GM13976 (cell line): ENCODE data around the gene ZDHHC1.
A peak's percentile ranks its signal among the peaks of the same experiment; 100 is the strongest.

Experiments
- DNase-seq: peaks from one replicate; pipeline ENCODE4 v3.0.0; 2012; ENCODE audit warnings: low spot score
- CTCF ChIP-seq: IDR thresholded peaks from 2 replicates; pipeline ENCODE4 v1.5.1; 2012; ENCODE audit warnings: borderline replicate concordance, mild to moderate bottlenecking; ENCODE audit not compliant: insufficient read depth; ENCODE audit errors: extremely low read depth, missing control alignments, control extremely low read depth
- in situ Hi-C: fragments of 300-500 bp; cut with MboI; formaldehyde crosslinking; loops from one replicate; pipeline ENCODE4 v1.12.0; 2022; ENCODE audit warnings: low sequenced_read_pairs, mixed read lengths, inconsistent platforms; ENCODE audit not compliant: unreplicated experiment

Gene ZDHHC1

GRCh38 chr16:67431775-67432505 is 15.7 kb upstream of the ZDHHC1 start:
- in situ Hi-C loops: no loop called here
- DNase-seq: no peak
- no peak for TF ChIP-seq CTCF

DNA sequence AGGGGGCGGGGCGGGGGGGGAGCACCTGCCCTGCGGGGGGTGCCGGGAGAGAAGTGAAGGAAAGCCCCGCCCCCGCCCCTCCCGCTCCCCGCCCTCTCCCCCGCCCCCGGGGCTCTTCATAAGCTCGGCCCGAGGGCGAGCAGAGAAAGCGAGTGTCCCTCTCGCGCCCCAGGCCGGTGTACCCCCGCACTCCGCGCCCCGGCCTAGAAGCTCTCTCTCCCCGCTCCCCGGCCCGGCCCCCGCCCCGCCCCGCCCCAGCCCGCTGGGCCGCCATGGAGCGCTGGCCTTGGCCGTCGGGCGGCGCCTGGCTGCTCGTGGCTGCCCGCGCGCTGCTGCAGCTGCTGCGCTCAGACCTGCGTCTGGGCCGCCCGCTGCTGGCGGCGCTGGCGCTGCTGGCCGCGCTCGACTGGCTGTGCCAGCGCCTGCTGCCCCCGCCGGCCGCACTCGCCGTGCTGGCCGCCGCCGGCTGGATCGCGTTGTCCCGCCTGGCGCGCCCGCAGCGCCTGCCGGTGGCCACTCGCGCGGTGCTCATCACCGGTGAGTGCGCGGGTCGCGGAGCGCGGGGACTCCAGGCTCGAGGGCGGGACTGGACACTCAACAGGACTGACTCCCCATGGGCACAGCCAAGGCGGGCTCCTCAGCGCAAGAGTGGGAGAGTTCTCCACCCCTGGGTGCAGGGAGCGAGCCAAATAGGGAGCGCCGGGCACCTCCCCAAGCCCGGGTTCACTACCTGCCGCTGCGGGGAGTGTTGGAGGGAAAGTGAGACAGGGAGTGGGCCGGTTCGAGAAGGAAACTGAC is 14.9 kb upstream of the ZDHHC1 start, which contains the start of gene HSD11B2:
Gene HSD11B2 (plus strand): TSS at position 145 of the 798 bp plus-strand sequence. CDS start 128 bp downstream, at position 273.
- TF ChIP-seq CTCF: no peak
- peak; percentile 71 for DNase-seq

DNA sequence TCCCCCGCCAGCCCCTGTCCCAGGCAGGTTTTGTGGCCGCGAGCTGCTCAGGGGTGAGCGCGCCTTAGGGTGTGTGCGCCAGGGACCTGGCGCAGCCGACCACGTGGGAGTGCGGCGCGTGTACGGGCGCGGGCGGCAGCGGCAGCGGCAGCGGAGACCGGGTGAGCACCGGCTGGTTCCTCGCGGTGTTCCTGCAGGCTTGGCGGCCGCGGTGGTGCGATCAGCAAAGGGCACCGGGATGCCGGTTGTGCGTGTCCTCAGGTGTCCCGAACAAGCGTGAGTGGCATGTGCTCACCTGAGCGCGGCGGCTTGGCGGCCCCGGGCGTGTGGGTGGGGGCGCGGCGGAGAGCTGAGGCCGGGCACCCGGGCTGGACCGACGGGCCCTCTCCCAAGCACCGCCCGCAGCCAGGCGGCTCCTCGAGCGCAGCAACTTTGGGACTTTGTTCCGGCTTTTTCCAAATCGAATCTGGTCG is 14.3 kb upstream of the ZDHHC1 start:
- in situ Hi-C loops: no loop called here
- no peak for DNase-seq
- TF ChIP-seq CTCF: no peak

More for the DNA sequence above, 14.9 kb upstream of the ZDHHC1 start, which contains the start of gene HSD11B2:
- in situ Hi-C loops: no loop called here

DNA sequence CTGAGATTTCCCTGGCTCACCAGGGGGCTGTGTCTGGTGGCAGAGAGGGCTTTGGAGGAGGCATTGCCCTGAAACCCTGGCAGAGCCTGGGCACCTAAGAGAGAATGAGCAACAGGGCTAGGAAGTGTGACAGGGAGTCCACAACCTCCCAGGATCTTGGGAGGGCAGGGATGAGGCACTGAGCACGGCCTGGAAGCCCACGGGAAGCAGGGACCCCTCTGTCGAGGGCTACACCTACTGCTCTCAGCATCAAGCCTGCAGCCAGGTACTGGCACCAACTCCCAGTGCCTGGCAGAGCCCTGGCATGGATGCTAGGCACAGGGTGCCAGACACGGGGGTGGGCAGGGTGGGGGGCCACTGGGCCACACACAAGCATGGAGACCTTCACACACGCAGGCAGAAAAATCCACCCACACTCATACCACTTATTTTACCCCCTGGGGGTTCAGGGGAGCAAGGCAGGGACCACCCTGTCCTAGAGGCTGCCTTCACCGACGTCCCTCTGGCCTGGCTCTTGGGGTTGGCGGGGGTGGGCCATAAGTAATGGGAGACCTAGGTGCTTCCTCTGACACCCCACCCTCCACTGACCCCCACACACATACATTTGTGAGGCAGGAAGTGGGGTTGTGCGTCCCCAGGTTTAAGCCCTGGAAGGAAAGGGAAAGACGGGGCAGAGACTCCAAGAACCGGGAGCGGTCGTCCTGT is 13.7 kb upstream of the ZDHHC1 start:
- DNase-seq: no peak
- no peak for TF ChIP-seq CTCF
- in situ Hi-C loops: no loop called here

DNA sequence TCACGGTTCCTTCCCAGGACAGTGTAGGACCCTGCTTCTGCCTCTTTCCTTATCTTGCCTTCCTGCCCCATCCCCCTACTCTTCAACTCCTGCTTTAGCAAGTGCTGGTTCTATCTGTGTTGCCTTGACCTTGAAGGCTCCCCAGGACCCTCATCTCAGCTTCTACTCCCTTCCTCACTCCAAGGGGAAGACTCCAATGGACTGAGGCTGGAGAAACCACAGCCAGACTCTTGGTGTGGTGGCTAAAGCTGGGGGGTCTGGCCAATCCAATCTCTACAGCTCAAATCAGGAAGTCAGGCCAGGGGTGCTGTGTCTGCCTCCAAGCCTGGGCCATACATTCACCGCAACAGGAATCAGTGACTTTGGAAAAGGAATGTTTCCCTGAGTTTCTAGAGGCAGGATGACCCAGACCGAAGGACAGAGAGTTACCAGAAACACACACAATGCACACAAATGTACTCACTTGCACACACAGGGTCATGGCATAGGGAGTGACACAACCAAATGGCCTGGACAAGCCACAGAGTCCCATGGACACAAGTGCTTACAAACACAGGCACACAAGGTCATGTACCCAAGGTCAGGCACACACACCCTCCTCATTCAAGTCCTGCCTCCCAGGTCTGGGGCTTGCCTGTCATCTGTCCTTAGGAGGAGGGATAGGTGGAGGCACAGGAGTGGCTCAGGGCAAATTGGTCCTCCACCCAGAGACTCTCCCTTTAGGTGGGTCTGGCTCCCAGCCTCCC is 12.9 kb upstream of the ZDHHC1 start:
- in situ Hi-C loops: no loop called here
- TF ChIP-seq CTCF: no peak
- no peak for DNase-seq
